Activated T-helper 17 cell treated with anti-CD3 and anti-CD28 coated beads, Interleukin-2, amount 50 U/mL, for 72 hours (primary cell): ENCODE measurements around the gene PHF21A. TPM values are rescaled to one million over a fixed set of nuclear protein-coding genes. Genes with fewer than 3 reads are reported as not detected.
"Not testable (repeated sequence)": the region's sequence is repeated elsewhere in the genome, so short reads cannot be mapped to it uniquely, and the experiment has no call there.

Experiments
- ATAC-seq: fragments of 150-1000 bp; cut with Tn5 transposase; replicated peaks from 2 replicates; pipeline ENCODE4 v1.10.0; 2021; ENCODE audit warnings: mild to moderate bottlenecking, moderate library complexity
- H3K27ac Mint-ChIP-seq: one replicate; pipeline ENCODE4 v1.8.0; 2022; ENCODE audit warnings: mixed read lengths
- H3K27me3 Mint-ChIP-seq: one replicate; pipeline ENCODE4 v1.8.0; 2022; ENCODE audit warnings: mixed read lengths
- H3K36me3 Mint-ChIP-seq: one replicate; pipeline ENCODE4 v1.8.0; 2022; ENCODE audit warnings: low read depth, mild to moderate bottlenecking, mixed read lengths
- H3K4me1 Mint-ChIP-seq: one replicate; pipeline ENCODE4 v1.8.0; 2022; ENCODE audit warnings: mixed read lengths
- H3K4me3 Mint-ChIP-seq: one replicate; pipeline ENCODE4 v1.8.0; 2022; ENCODE audit warnings: mild to moderate bottlenecking, mixed read lengths
- H3K9me3 Mint-ChIP-seq: one replicate; pipeline ENCODE4 v1.8.0; 2022; ENCODE audit warnings: mixed read lengths
- total RNA-seq, 2 donors: library from RNA; stranded (reverse); gene quantifications; one replicate each; pipeline ENCODE4 v1.2.3, GENCODE V29; 2022

Gene PHF21A
- total RNA-seq, 2 donors from 2014 or later, result 33.5 to 91.7 TPM

DNA sequence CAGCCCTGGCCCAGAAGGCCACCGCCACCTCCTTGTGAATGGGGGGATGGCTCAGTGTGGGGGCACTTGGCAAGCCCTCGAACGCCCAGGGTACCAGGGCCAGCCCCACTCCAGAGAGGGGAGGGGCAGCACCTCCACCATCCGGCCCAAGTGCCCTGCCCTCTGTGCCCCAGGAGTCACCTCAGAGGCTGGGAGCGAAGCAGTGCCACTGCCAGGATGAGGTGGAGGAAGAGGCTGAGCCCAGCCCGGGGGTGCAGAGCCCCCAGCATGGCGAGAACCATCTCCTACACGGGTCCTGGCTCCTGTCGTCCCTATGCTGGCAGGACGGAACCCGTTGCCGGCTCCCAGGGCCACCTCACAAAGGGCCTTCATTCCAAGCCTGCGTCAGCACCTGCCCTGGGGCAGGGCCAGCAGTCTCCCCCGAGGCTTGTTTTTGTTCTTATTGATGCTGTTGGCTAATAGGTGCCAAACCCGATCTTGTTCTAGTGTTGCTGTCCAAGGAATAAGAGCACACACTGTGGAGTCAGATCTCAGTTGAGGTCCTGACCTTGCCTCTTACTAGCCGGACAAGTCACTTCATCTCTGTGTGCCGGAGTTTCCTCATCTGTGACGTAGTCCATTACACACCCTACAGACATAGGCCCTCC is 214.2 kb downstream of the PHF21A start, which contains the start of gene FREY1:
Gene FREY1 (minus strand): TSS at position 307 of the 647 bp plus-strand sequence. CDS start 26 bp downstream, at position 281.
- no peaks in the 10 kb centered on the region for H3K4me1 Mint-ChIP-seq
- ATAC-seq, result no peak
- peaks cover 16% of the 10 kb centered on the region for H3K36me3 Mint-ChIP-seq
- H3K27me3 Mint-ChIP-seq, result no peaks in the 10 kb centered on the region
- peak within 1 kb of the TSS; percentile 36 for H3K27ac Mint-ChIP-seq
- H3K9me3 Mint-ChIP-seq, result no peaks in the 10 kb centered on the region
- H3K4me3 Mint-ChIP-seq, result no peak within 1 kb of the TSS

DNA sequence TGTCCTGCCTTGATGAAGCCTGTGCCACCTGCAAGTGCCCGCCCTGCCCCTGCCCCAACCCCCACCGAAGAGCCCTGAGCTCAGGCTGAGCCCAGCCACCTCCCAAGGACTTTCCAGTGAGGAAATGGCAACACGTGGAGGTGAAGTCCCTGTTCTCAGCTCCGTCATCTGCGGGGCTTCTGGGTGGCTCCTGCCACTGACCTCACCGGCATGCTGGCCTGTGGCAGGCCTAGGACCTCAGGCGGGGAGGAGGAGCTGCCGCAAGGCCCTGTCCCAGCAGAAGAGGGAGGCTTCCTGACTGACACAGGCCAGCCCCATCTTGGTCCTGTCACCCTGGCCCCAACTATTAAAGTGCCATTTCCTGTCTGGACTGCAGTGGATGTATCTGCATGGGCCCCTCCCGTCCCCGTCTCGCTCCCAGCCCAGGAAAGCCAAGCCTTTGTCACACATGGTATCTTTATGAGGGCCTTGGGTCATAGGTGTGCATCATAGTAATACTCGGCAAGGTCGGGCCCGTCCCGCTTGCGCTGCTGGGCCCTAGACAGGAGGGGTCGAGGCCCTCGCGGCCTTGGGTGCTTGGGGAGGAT is 215.1 kb downstream of the PHF21A start:
- no peak overlapping the region for H3K4me3 Mint-ChIP-seq
- H3K27me3 Mint-ChIP-seq, result no peaks in the 10 kb centered on the region
- ATAC-seq, result peak; percentile 37
- H3K4me1 Mint-ChIP-seq, result no peaks in the 10 kb centered on the region
- H3K36me3 Mint-ChIP-seq, result peaks cover 8% of the 10 kb centered on the region
- no peaks in the 10 kb centered on the region for H3K9me3 Mint-ChIP-seq
- no peak overlapping the region for H3K27ac Mint-ChIP-seq

DNA sequence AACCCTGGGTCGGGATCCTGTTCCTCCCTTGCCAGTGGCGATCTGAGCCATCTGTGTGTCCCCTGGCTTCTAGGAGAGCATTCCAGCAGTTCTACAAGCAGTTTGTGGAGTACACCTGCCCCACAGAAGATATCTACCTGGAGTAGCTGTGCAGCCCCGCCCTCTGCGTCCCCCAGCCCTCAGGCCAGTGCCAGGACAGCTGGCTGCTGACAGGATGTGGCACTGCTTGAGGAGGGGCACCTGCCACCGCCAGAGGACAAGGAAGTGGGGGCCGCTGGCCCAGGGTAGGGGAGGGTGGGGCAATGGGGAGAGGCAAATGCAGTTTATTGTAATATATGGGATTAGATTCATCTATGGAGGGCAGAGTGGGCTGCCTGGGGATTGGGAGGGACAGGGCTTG is 215.7 kb downstream of the PHF21A start:
- H3K4me3 Mint-ChIP-seq, H3K36me3 Mint-ChIP-seq, H3K27ac Mint-ChIP-seq: not testable (repeated sequence)

DNA sequence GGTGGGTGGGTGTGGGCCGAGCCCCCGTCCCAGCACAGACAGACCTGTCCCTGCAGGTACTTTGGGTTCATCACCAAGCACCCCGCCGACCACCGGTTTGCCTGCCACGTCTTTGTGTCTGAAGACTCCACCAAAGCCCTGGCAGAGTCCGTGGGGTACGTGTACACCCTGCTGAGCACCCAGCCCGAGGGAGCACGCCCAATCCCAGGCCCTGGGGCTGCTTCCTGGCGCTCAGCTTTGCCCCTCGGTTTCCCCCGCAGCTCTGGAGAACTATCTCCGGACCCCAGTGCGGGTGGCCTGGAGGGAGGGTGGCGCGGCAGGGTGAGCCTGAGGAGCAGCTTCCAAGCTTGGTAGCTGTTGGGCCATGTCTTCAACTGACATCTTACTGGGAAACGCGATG is 216.2 kb downstream of the PHF21A start:
- Mint-ChIP-seq H3K27me3 (peaks cover 6% of the 10 kb centered on the region), H3K9me3 (no peaks in the 10 kb centered on the region), H3K4me3 (no peak overlapping the region), H3K4me1 (no peaks in the 10 kb centered on the region), H3K27ac (no peak overlapping the region), H3K36me3 (no peaks in the 10 kb centered on the region)
- no peak for ATAC-seq

More for the DNA sequence above, 215.7 kb downstream of the PHF21A start:
- H3K4me1 Mint-ChIP-seq, H3K9me3 Mint-ChIP-seq, ATAC-seq, H3K27me3 Mint-ChIP-seq: not testable (repeated sequence)

GRCh38 chr11:45904309-45904915 is 216.8 kb downstream of the PHF21A start:
- Mint-ChIP-seq H3K9me3 (no peaks in the 10 kb centered on the region), H3K4me3 (no peak overlapping the region), H3K36me3 (no peaks in the 10 kb centered on the region), H3K27me3 (peaks cover 6% of the 10 kb centered on the region), H3K27ac (no peak overlapping the region), H3K4me1 (no peaks in the 10 kb centered on the region)
- ATAC-seq, result no peak

GRCh38 chr11:45902452-45903380 is 218.5 kb downstream of the PHF21A start:
- Mint-ChIP-seq H3K36me3 (no peaks in the 10 kb centered on the region), H3K9me3 (no peaks in the 10 kb centered on the region), H3K27ac (no peak overlapping the region), H3K4me3 (no peak overlapping the region), H3K4me1 (no peaks in the 10 kb centered on the region), H3K27me3 (peaks cover 14% of the 10 kb centered on the region)
- ATAC-seq, result no peak

GRCh38 chr11:45901626-45902025 is 219.6 kb downstream of the PHF21A start:
- H3K27ac Mint-ChIP-seq, result no peak overlapping the region
- H3K9me3 Mint-ChIP-seq, result no peaks in the 10 kb centered on the region
- H3K27me3 Mint-ChIP-seq, result peaks cover 14% of the 10 kb centered on the region
- H3K4me1 Mint-ChIP-seq, result no peaks in the 10 kb centered on the region
- no peaks in the 10 kb centered on the region for H3K36me3 Mint-ChIP-seq
- ATAC-seq, result no peak
- no peak overlapping the region for H3K4me3 Mint-ChIP-seq

DNA sequence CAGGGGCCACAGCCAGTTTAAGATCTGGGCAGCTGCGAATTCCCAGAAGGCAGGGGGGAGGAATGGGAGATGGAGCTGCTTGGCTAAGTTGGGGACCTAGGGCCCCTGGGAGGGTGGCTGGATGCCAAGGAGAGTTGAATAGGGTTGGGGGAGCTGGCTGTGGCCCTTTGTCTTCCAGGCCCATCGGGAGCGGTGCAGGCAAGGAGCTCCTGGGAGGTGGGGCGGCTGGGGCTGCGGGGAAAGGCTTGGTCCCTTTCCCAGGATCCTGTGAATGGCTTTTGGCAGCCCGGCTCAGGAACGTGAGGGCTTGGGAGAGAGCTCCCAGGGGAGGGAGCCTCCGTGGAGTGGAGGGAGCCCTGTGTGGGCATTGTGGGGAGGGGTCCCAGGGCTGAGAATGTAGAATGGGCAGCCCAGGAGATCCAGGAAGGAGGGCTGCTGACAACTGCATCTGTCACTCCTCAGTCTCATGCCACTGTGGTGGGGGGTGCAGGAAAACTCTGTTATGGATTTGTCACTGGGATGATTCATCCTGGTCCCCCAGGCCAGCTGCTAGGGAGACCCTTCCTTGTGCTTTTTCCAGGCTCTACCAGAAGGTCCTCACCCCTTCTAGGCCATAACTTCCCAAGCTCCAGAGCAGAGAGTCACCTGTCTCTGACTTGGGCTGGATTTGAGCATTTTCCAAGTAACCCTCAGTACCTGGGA is 220.2 kb downstream of the PHF21A start:
- H3K4me3 Mint-ChIP-seq, result peak overlapping the region; percentile 62
- H3K9me3 Mint-ChIP-seq, result no peaks in the 10 kb centered on the region
- ATAC-seq, result no peak
- H3K4me1 Mint-ChIP-seq, result no peaks in the 10 kb centered on the region
- H3K36me3 Mint-ChIP-seq, result no peaks in the 10 kb centered on the region
- peaks cover 14% of the 10 kb centered on the region for H3K27me3 Mint-ChIP-seq
- H3K27ac Mint-ChIP-seq, result no peak overlapping the region

- ATAC-seq, H3K27ac Mint-ChIP-seq, H3K4me1 Mint-ChIP-seq, H3K36me3 Mint-ChIP-seq, H3K9me3 Mint-ChIP-seq: not testable (repeated sequence)
- Mint-ChIP-seq H3K27me3 (peaks cover 14% of the 10 kb centered on the region), H3K4me3 (peak overlapping the region; percentile 62)
Measured at GRCh38 chr11:45900175-45900800, 221.0 kb downstream of the PHF21A start.

GRCh38 chr11:45899448-45900174 is 221.6 kb downstream of the PHF21A start:
- Mint-ChIP-seq H3K27ac (no peak overlapping the region), H3K27me3 (peaks cover 20% of the 10 kb centered on the region), H3K36me3 (no peaks in the 10 kb centered on the region), H3K4me3 (peak overlapping the region; percentile 37), H3K4me1 (no peaks in the 10 kb centered on the region), H3K9me3 (no peaks in the 10 kb centered on the region)
- peak; percentile 86 for ATAC-seq

DNA sequence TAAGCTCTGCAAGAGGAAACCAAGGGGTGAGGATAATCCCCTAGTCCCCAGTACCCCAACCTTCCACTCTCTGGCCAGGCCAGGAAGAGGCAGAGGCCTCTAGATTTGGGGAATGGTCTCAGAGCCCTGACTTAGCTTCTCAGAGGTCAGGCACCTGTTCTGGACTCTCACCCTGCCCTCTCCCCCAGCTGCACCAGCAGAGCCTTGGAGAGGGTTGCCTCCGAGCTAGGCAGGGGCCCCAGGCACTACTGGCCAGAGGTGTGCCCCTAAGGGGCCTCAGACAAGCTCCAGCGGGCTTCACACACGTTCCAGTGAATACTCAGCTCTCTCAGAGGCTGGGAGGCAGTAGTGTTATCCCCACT is 222.2 kb downstream of the PHF21A start:
- H3K4me3 Mint-ChIP-seq, result peak overlapping the region; percentile 37
- H3K4me1 Mint-ChIP-seq, result no peaks in the 10 kb centered on the region
- H3K27ac Mint-ChIP-seq, result no peak overlapping the region
- H3K9me3 Mint-ChIP-seq, result no peaks in the 10 kb centered on the region
- peak; percentile 2 for ATAC-seq
- H3K36me3 Mint-ChIP-seq, result no peaks in the 10 kb centered on the region
- peaks cover 21% of the 10 kb centered on the region for H3K27me3 Mint-ChIP-seq

DNA sequence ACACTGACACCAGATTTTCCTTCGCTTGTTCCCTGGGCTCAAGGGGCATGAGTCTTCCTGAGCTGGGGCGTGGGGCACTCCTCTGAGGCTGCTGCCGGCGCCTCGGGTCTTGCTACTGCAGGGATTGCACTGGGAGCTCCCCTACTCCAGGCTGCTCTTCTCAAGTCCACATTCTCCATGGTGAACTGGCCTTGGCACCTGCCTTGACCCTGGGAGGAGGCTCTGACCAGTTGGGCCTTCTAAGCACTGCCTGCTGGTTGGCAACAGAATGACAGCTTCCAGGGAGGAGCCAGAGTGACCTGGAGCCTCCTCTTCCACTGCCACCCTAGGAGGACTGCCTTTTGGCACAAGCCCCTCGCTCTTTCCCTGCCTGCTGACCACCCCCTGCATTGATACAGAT is 223.7 kb downstream of the PHF21A start:
- H3K9me3 Mint-ChIP-seq, result no peaks in the 10 kb centered on the region
- H3K4me3 Mint-ChIP-seq, result no peak overlapping the region

GRCh38 chr11:45896422-45896984 is 224.8 kb downstream of the PHF21A start:
- no peak overlapping the region for H3K27ac Mint-ChIP-seq
- H3K27me3 Mint-ChIP-seq, result peaks cover 24% of the 10 kb centered on the region
- no peak for ATAC-seq
- H3K9me3 Mint-ChIP-seq, result no peaks in the 10 kb centered on the region
- no peaks in the 10 kb centered on the region for H3K4me1 Mint-ChIP-seq
- no peaks in the 10 kb centered on the region for H3K36me3 Mint-ChIP-seq
- H3K4me3 Mint-ChIP-seq, result no peak overlapping the region

More for the DNA sequence above, 223.7 kb downstream of the PHF21A start:
- Mint-ChIP-seq H3K27ac (no peak overlapping the region), H3K36me3 (no peaks in the 10 kb centered on the region), H3K27me3 (peaks cover 24% of the 10 kb centered on the region), H3K4me1 (no peaks in the 10 kb centered on the region)
- ATAC-seq, result no peak
